Measurements from ENCODE around the gene UBN1.

DNA sequence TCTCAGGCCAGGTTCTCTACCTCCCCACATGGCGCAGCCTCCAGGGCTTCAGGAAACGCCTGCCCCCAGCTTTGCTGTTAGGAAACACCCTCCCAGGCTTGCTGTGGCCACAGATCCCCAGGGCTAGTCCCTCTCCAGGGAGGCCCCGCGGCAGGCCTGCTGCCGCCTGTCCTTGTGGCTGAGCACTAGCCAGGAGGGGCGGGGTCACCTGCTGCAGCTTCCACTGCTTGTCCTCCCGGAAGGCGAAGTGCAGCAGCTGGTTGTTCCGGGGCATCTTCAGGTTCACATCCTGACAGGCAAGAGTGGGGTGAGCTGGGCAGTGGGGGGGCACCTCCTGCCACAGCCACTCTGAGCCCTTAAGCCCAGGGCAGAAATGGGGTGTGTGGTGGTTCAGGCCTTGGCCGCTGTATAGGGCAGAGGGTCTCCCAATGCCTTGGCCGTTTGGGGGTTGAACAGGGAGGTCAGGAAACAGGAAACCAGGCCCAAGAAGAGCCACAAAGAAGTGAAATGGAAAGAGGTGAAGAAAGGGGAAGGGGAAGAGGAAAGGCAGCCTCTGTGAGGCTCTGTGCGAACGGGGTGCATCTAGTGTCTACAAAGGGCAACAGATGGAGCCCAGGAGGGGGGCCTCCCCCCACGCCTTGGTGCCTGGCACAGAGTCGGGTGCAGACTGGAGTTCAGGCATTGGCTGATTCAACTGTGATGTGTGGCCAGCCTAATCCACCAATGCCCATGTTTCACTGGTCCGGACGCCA is 46.8 kb upstream of the UBN1 start:
- TF ChIP-seq SRF (IDR thresholded peaks at IDR 0.05; ENCODE audit: low read depth in 2 of 2, low read length in 2 of 2) (no peak), GABPA (IDR thresholded peaks at IDR 0.05; ENCODE audit: low read depth) (peak; percentile 90), POLR2AphosphoS5 (IDR thresholded peaks at IDR 0.05; ENCODE audit: low read length) (peak; percentile 50; the same call in 1 of the 2 replicates), MYC (IDR thresholded peaks at IDR 0.05; ENCODE audit: insufficient read depth, insufficient read length, insufficient replicate concordance, low read length, severe bottlenecking) (no peak), SMC3 (IDR thresholded peaks at IDR 0.05; ENCODE audit: borderline replicate concordance, low read length) (no peak), SMAD1 (IDR thresholded peaks at IDR 0.05; ENCODE audit: low read depth, partially characterized antibody) (no peak), ESRRA (IDR thresholded peaks at IDR 0.05; ENCODE audit: low read length) (no peak)
- TF ChIP-seq, protein P1, sequence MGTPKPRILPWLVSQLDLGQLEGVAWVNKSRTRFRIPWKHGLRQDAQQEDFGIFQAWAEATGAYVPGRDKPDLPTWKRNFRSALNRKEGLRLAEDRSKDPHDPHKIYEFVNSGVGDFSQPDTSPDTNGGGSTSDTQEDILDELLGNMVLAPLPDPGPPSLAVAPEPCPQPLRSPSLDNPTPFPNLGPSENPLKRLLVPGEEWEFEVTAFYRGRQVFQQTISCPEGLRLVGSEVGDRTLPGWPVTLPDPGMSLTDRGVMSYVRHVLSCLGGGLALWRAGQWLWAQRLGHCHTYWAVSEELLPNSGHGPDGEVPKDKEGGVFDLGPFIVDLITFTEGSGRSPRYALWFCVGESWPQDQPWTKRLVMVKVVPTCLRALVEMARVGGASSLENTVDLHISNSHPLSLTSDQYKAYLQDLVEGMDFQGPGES (IDR thresholded peaks at IDR 0.05): no peak
- TF ChIP-seq, protein P2, sequence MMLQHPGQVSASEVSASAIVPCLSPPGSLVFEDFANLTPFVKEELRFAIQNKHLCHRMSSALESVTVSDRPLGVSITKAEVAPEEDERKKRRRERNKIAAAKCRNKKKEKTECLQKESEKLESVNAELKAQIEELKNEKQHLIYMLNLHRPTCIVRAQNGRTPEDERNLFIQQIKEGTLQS (IDR thresholded peaks at IDR 0.05; ENCODE audit: borderline replicate concordance, extremely low read depth, low read depth, low read length): no peak
